Gastroesophageal sphincter (tissue), 4 donors: Measurements from ENCODE around the gene TMUB2. TPM values are rescaled to one million over a fixed set of nuclear protein-coding genes. Genes with fewer than 3 reads are reported as not detected.
"Not testable (repeated sequence)": the region's sequence is repeated elsewhere in the genome, so short reads cannot be mapped to it uniquely, and the experiment has no call there.

Experiments
- ATAC-seq: fragments of 150-250 bp; one replicate; pipeline ENCODE4 v1.9.1; 2016; ENCODE audit warnings: mild to moderate bottlenecking, moderate library complexity
- H3K27ac ChIP-seq, 4 donors: fragments of 200-600 bp; sonication (generic) in 3 of 4; 1 replicate in 3 of 4; 2 replicates in 1 of 4; pipeline ENCODE4 v1.5.1; 2016 to 2019
- H3K27me3 ChIP-seq: fragments of 200-600 bp; sonication (generic); one replicate; pipeline ENCODE4 v1.5.1; 2019
- H3K36me3 ChIP-seq, 2 donors: fragments of 200-600 bp; sonication (generic); one replicate each; pipeline ENCODE4 v1.5.1; 2019; ENCODE audit warnings: control low read depth in 1 of 2
- H3K4me1 ChIP-seq, 3 donors: fragments of 200-600 bp; sonication (generic); 1 replicate in 2 of 3; 2 replicates in 1 of 3; pipeline ENCODE4 v1.5.1; 2016 to 2019; ENCODE audit warnings: control low read depth in 2 of 3
- H3K4me3 ChIP-seq, 2 donors: fragments of 200-600 bp; sonication (generic); one replicate each; pipeline ENCODE4 v1.5.1; 2019; ENCODE audit warnings: mild to moderate bottlenecking in 1 of 2, moderate library complexity in 1 of 2
- H3K9me3 ChIP-seq, 3 donors: fragments of 200-600 bp; sonication (generic); one replicate each; pipeline ENCODE4 v1.5.1; 2017 to 2019; ENCODE audit warnings: control low read depth in 2 of 3
- EP300 ChIP-seq: sonication (generic); formaldehyde crosslinking; IDR thresholded peaks from one replicate; pipeline ENCODE4 v1.6.1; 2017; ENCODE audit warnings: antibody characterized with exemption, mild to moderate bottlenecking
- POLR2A ChIP-seq, 2 donors: fragments of 450-650 bp; IDR thresholded peaks; one replicate each; pipeline ENCODE4 v1.6.1; 2017; ENCODE audit warnings: antibody characterized with exemption in 2 of 2, mild to moderate bottlenecking in 2 of 2, moderate library complexity in 1 of 2
- POLR2AphosphoS5 ChIP-seq: sonication (generic); formaldehyde crosslinking; IDR thresholded peaks from one replicate; pipeline ENCODE4 v1.6.1; 2017; ENCODE audit warnings: antibody characterized with exemption
- WGBS, 2 donors: methylation state at CpG; one replicate each; pipeline ENCODE4 v1.1.5; 2018; ENCODE audit warnings: low coverage in 1 of 2; 5-methylcytosine and 5-hydroxymethylcytosine counted together
- total RNA-seq, 4 donors: library from RNA; depleted of rRNA; stranded (reverse); fragments of >200 nt; gene quantifications; one replicate each; pipeline ENCODE4 v1.1.0, GENCODE V29; 2016
- TF ChIP-seq, protein P1 (sequence below), 4 experiments: fragments of 200-600 bp in 2 of 4; fragments of 450-650 bp in 2 of 4; sonication (generic) in 1 of 4; IDR thresholded peaks; one replicate each; pipeline ENCODE4 v1.5.1; 2017 to 2019; ENCODE audit warnings: antibody characterized with exemption in 4 of 4, mild to moderate bottlenecking in 2 of 4, moderate library complexity in 2 of 4

Gene TMUB2
- total RNA-seq = 10 to 100 TPM; 28.3 to 36.1 (median 29.8) TPM

DNA sequence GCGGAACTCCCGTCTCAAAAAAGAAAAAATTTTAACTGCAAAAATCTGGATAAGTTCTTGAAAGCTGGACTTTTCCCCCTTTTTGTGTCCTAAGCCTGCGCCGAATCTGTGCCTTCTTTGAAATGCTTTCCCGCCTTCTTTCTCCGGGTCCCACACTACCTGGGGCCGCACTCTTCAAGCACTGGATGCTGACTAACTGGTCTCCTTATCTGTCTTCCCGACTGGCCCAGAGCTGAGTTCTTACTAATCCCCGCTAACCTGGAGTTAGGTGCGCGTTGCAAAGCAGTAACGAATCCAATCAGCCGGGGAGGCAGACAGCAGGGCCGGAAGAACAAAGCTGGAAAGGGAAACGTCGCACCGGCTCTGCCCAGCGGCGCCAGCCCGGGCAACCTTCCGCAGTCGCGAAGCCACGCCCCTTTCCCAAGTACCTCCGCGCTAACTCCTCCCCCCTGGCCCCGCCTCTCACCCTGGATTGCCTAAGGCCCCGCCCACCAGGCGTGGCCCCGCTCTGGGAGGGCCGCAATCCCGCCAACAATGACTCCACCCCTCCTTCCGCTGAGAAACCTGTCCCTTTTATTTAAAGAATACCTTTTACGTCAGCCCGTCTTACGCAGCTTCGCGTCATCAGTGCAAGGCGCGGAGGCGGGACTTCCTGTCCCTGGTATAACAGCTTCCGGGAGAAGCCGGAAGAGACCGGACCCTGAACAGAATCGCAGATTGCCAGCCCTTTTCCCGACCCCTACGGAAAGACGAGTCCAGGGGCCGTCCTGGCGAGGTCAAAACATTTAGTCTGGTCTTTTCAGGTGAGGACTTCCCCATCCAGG lies at the start of gene TMUB2:
TMUB2 (plus strand) TSS at position 666 of the 824 bp plus-strand sequence. CDS start 737 bp downstream, outside the sequence.
- 0% methylated on average over 10 to 15 of the region's 50 CpGs for WGBS, 2 donors
- Histone ChIP-seq H3K27ac (peak within 1 kb of the TSS; percentile 94 to 99 (median 97)), H3K9me3 (no peaks in the 10 kb centered on the region), H3K27me3 (no peaks in the 10 kb centered on the region), H3K4me3 (peak within 1 kb of the TSS; percentile 74 to 89), H3K4me1 (peaks cover 3 to 46% (median 15%) of the 10 kb centered on the region in 3 donors), H3K36me3 (peaks cover 0 to 44% of the 10 kb centered on the region in 2 donors)
- peak; percentile 96 for ATAC-seq
- TF ChIP-seq POLR2A (IDR thresholded peaks at IDR 0.05) (peak; percentile 58 to 74), EP300 (no peak), POLR2AphosphoS5 (peak; percentile 74)

DNA sequence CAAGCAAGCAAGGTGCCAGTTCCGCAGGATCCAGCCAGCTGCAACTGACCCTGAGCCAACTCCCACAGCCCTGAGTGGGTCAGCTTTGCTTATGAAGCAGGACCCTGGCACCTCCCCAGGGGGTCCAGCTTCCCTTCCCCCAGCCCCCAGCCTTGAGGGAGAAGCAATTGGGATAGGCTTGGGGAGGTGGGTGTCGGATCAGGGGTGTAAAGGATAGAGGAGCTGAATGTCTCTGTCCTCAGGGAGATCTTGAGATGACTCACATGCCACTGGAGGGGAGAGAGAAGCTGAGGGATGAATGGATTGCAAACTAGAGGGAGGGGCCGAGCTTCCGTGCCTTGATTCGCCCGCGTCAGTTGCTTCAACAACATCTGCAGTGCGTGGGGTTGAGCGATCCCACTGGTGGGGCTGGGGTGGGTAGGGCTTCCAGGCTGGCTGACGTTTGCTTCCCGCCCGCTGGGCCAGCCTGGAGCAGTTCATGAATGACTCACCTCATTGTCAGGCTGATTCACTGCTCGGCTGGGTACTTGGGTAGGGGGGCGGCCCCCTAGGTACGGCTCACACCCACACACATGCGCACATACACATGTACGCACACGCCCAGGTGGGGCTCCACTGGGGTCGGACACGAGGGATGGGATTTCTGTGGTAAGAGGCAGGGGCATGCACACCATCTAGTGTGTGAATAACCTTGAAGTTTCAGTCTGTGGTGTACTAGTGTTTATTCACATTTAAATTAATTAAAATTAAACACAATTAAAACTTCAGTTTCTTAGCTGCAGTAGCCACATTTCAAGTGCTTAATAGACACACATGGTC lies 48.7 kb upstream of the TMUB2 start:
- ATAC-seq = peak; percentile 94
- H3K4me3 ChIP-seq = no peak overlapping the region
- TF ChIP-seq EP300 (no peak), POLR2AphosphoS5 (peak; percentile 80)
- peaks cover 0 to 31% (median 16%) of the 10 kb centered on the region in 3 donors for H3K4me1 ChIP-seq
- H3K27me3 ChIP-seq = peaks cover 23% of the 10 kb centered on the region
- WGBS, 2 donors = 0 to 6% methylated on average over 4 to 10 of the region's 20 CpGs
- H3K9me3 ChIP-seq = no peaks in the 10 kb centered on the region
- peak overlapping the region in 3 of 4 donors; percentile 43 to 75 (median 59) for H3K27ac ChIP-seq
- no peaks in the 10 kb centered on the region for H3K36me3 ChIP-seq

DNA sequence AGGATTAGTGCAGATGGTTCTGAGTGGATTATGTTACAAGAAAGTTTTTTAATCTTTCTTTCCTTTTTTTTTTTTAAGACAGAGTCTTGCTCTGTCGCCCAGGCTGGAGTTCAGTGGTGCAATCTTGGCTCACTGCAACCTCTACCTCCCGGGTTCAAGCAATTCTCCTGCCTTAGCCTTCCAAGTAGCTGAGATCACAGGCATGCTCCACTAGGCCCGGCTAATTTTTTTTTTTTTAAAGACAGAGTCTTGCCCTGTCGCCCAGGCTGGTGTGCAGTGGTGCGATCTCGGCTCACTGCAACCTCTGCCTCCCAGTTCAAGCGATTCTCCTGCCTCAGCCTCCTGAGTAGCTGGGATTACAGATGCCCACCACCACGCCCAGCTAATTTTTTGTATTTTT lies 42.9 kb upstream of the TMUB2 start:
- 83 to 90% methylated on average over 2 to 4 of the region's 8 CpGs for WGBS, 2 donors
- H3K4me1 ChIP-seq = peaks cover 0 to 17% (median 12%) of the 10 kb centered on the region in 3 donors
- H3K27ac ChIP-seq = peak overlapping the region in 3 of 4 donors; percentile 62 to 84 (median 72)
- not testable (repeated sequence) for H3K27me3 ChIP-seq, H3K4me3 ChIP-seq, H3K9me3 ChIP-seq, ATAC-seq
- H3K36me3 ChIP-seq = peaks cover 0 to 13% of the 10 kb centered on the region in 2 donors

DNA sequence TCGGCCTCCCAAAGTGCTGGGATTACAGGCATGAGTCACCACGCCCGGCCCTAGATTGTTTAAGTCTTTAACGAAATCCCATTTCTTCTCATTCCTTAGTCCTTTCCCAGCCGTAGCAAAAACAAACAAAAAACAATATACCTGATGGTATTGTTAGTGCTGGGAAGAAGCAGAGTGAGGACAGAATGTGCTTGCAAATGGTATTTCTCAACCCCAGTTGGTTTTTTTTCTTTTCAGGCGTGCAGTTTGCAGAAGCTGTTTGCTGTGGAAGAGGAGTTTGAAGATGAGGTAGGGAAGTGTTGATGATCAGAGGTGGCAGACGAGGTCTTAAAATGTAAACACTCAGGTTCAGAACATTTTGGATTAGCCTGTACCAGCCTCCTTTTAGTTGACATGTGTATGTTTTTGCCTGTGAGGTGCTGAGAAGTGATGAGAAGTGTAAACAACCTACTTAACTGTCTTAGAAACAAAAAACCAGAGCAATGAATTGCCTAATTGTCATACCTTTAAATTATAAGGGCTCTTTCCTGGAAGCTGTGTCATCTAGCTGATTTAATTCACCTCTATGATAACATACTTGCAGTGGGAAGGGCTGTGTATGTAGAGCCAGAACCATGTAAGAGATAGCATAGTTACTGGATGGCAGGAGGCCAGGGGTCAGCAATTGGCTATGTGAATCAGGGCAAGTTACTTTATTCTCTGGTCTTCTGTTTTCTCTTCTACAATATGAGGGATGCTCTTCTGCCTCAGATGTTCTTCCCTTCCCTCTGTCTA lies 41.6 kb upstream of the TMUB2 start:
- peaks cover 0 to 13% of the 10 kb centered on the region in 2 donors for H3K36me3 ChIP-seq
- H3K27ac ChIP-seq = peak overlapping the region in 3 of 4 donors; percentile 62 to 84 (median 72)
- ATAC-seq = no peak
- no peaks in the 10 kb centered on the region for H3K27me3 ChIP-seq
- no peak overlapping the region for H3K4me3 ChIP-seq
- TF ChIP-seq POLR2AphosphoS5 = no peak
- no peak for TF ChIP-seq EP300
- TF ChIP-seq, protein P1, sequence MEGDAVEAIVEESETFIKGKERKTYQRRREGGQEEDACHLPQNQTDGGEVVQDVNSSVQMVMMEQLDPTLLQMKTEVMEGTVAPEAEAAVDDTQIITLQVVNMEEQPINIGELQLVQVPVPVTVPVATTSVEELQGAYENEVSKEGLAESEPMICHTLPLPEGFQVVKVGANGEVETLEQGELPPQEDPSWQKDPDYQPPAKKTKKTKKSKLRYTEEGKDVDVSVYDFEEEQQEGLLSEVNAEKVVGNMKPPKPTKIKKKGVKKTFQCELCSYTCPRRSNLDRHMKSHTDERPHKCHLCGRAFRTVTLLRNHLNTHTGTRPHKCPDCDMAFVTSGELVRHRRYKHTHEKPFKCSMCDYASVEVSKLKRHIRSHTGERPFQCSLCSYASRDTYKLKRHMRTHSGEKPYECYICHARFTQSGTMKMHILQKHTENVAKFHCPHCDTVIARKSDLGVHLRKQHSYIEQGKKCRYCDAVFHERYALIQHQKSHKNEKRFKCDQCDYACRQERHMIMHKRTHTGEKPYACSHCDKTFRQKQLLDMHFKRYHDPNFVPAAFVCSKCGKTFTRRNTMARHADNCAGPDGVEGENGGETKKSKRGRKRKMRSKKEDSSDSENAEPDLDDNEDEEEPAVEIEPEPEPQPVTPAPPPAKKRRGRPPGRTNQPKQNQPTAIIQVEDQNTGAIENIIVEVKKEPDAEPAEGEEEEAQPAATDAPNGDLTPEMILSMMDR (IDR thresholded peaks at IDR 0.05) = no peak
- no peak for TF ChIP-seq POLR2A (IDR thresholded peaks at IDR 0.05)
- H3K4me1 ChIP-seq = peaks cover 0 to 17% (median 12%) of the 10 kb centered on the region in 3 donors
- 58 to 79% methylated on average over 7 of the region's 7 CpGs for WGBS, 2 donors
- H3K9me3 ChIP-seq = no peaks in the 10 kb centered on the region

DNA sequence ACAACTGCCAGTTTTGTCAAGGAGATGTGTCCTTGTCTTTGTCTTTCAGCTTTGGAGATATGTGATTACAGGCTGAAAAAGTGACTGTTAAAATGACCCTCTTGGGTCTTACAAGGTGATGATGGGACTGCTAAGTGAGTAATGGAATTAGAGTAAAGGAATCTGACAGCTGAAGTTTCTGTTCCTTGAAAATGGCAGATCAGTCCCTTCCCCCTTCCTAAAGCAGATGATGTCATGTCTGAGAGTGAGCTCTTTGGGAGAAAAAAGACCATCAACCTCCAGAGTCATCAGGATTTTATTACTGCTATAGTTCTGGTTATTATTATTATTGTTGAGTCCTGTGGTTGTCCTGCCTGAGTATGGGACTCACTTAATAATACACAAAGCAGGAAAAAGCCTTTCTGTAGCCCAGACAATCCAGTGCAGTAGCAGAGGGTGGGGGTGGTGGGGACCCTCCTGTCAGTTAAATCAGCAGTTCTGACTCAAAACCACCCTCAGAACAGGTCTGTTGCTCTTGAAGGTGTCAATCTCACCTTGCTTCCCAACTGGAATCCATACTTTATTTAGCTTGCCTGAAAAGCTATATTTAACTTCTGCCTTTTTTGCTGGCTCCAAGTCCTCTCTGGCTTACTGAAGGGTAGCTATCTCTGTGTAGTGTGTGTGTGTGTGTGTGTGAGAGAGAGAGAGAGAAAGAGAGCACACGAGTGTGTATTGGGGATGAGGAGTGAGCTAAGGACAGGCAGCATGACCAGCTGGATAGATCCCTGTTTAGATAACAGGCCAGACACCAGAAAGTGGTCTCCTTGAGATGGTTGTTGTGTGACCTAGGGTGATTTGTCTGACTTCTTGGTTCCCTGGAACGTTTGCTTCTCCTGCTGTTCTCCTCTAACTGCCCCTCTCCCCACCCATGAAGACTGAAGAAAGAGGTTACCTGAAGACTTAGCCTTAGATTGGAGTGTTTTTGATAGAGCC lies 40.1 kb upstream of the TMUB2 start:
- 33 to 38% methylated on average over 1 to 2 of the region's 2 CpGs for WGBS, 2 donors
- peaks cover 0 to 13% of the 10 kb centered on the region in 2 donors for H3K36me3 ChIP-seq
- H3K4me3 ChIP-seq = no peak overlapping the region
- no peak for TF ChIP-seq EP300
- no peak for TF ChIP-seq POLR2A (IDR thresholded peaks at IDR 0.05)
- TF ChIP-seq, protein P1 (IDR thresholded peaks at IDR 0.05) = no peak
- no peak for TF ChIP-seq POLR2AphosphoS5
- peak overlapping the region in 3 of 4 donors; percentile 47 to 84 (median 72) for H3K27ac ChIP-seq
- peaks cover 0 to 12% (median 12%) of the 10 kb centered on the region in 3 donors for H3K4me1 ChIP-seq
- no peaks in the 10 kb centered on the region for H3K27me3 ChIP-seq
- ATAC-seq = no peak
- H3K9me3 ChIP-seq = no peaks in the 10 kb centered on the region
